SK-N-SH (cell line): ENCODE data around the gene JADE2.

Experiments
- CTCF ChIP-seq: fragments of 200-600 bp; sonication (generic); IDR thresholded peaks from 2 replicates; pipeline ENCODE4 v1.6.1; 2017; ENCODE audit warnings: antibody characterized with exemption, mild to moderate bottlenecking, moderate library complexity
- EZH2phosphoT487 ChIP-seq: fragments of 200-600 bp; sonication (generic); IDR thresholded peaks from 2 replicates; pipeline ENCODE4 v1.6.1; 2017; ENCODE audit warnings: low read depth, mixed run types, mild to moderate bottlenecking, antibody characterized with exemption, moderate library complexity, borderline replicate concordance
- GABPA ChIP-seq: IDR thresholded peaks from 2 replicates; pipeline ENCODE4 v1.4.0; 2012; ENCODE audit warnings: low read depth, mild to moderate bottlenecking
- JUND ChIP-seq: IDR thresholded peaks from 2 replicates; pipeline ENCODE4 v1.4.0; 2012
- MAX ChIP-seq: IDR thresholded peaks from 2 replicates; pipeline ENCODE4 v1.4.0; 2012; ENCODE audit warnings: low read depth
- NFIC ChIP-seq: IDR thresholded peaks from 2 replicates; pipeline ENCODE4 v1.4.0; 2012; ENCODE audit warnings: borderline replicate concordance
- NRF1 ChIP-seq: IDR thresholded peaks from 2 replicates; pipeline ENCODE4 v1.6.1; 2012; ENCODE audit warnings: low read depth, mild to moderate bottlenecking, low read length
- PBX3 ChIP-seq: IDR thresholded peaks from 2 replicates; pipeline ENCODE4; 2012
- POLR2AphosphoS5 ChIP-seq: IDR thresholded peaks from 2 replicates; pipeline ENCODE4 v1.6.1; 2012; ENCODE audit warnings: low read depth, low read length
- RAD21 ChIP-seq: IDR thresholded peaks from 2 replicates; pipeline ENCODE4 v1.6.1; 2012; ENCODE audit warnings: mild to moderate bottlenecking, low read length
- RCOR1 ChIP-seq: fragments of 150-350 bp; IDR thresholded peaks from 2 replicates; pipeline ENCODE4 v1.6.1; 2017; ENCODE audit warnings: antibody characterized with exemption, low read length
- USF2 ChIP-seq: fragments of 150-350 bp; IDR thresholded peaks from 2 replicates; pipeline ENCODE4 v1.6.1; 2017; ENCODE audit warnings: antibody characterized with exemption, low read length, low read depth, borderline replicate concordance
- ZBTB33 ChIP-seq: IDR thresholded peaks from 2 replicates; pipeline ENCODE4 v1.4.0; 2012; ENCODE audit warnings: low read depth, borderline replicate concordance

GRCh38 chr5:134521841-134522240, 3.6 kb upstream of the JADE2 start:
- TF ChIP-seq CTCF (no peak), PBX3 (no peak), GABPA (no peak), RCOR1 (no peak), POLR2AphosphoS5 (no peak), JUND (no peak), NRF1 (no peak), RAD21 (no peak), ZBTB33 (no peak), EZH2phosphoT487 (no peak), NFIC (no peak), USF2 (no peak), MAX (no peak)
